Right renal cortex interstitium (tissue), 3 donors: Measurements from ENCODE around the gene RIMOC1. TPM values are rescaled to one million over a fixed set of nuclear protein-coding genes. Genes with fewer than 3 reads are reported as not detected.

Experiments
- polyA plus RNA-seq, 3 donors: library from polyadenylated mRNA; unstranded; fragments of 120-200 nt; gene quantifications; one replicate each; pipeline ENCODE4 v1.2.1, GENCODE V29; 2013; ENCODE audit not compliant: insufficient read length in 3 of 3

RIMOC1 gene
- polyA plus RNA-seq, 3 donors = 31.4 to 35.2 (median 32.9) TPM

Other genes starting within 250 kb of the RIMOC1 start
- gene OXCT1, start 33.9 kb upstream of the RIMOC1 start, polyA plus RNA-seq = 10 to 100 TPM; 65.3 to 74.6 (median 66.0) TPM
- 10 to 100 TPM; 12.7 to 15.9 (median 15.2) TPM for gene FBXO4, start 20.9 kb downstream of the RIMOC1 start, polyA plus RNA-seq